Gastrocnemius medialis (tissue), 4 donors: ENCODE data around the gene CALHM3.

Experiments used
- CTCF ChIP-seq, 5 experiments: fragments of 450-650 bp in 3 of 5; fragments of 200-600 bp in 2 of 5; sonication (generic) in 2 of 5; IDR thresholded peaks in 4 of 5; conservative IDR thresholded peaks in 1 of 5; 1 replicate in 4 of 5; 2 replicates in 1 of 5; pipeline ENCODE4 v1.5.1; 2016 to 2019; ENCODE audit warnings: antibody characterized with exemption in 5 of 5, mild to moderate bottlenecking in 3 of 5, moderate library complexity in 3 of 5
- POLR2A ChIP-seq, 2 donors: fragments of 450-650 bp; IDR thresholded peaks; one replicate each; pipeline ENCODE4 v1.6.1; 2017; ENCODE audit warnings: antibody characterized with exemption in 2 of 2, mild to moderate bottlenecking in 2 of 2, moderate library complexity in 2 of 2

- no peak for TF ChIP-seq POLR2A (IDR thresholded peaks at IDR 0.05)
- TF ChIP-seq CTCF (IDR thresholded peaks at IDR 0.05 in 4 of 5, conservative IDR thresholded peaks at IDR 0.05 in 1 of 5): no peak
Observed at GRCh38 chr10:103506061-103506460, 27.0 kb upstream of the CALHM3 start.
